HG03066 (cell line): Measurements from ENCODE around the gene E2F4.

Experiments used
- ATAC-seq: cut with Tn5 transposase; IDR thresholded peaks from one replicate; pipeline ENCODE4 v1.9.1; 2021; ENCODE audit warnings: low read depth; ENCODE audit not compliant: unreplicated experiment

The E2F4 gene

GRCh38 chr16:67190041-67190440 lies 1.9 kb upstream of the E2F4 start, which contains the start of gene EXOC3L1:
Gene EXOC3L1, minus strand, starts transcription at chr16:67190136. Its CDS starts 460 bp downstream, at chr16:67189676.
- ATAC-seq, result no peak

GRCh38 chr16:67190448-67191399 lies 1.2 kb upstream of the E2F4 start:
- no peak for ATAC-seq

- ATAC-seq, result no peak
These were observed 452 bp upstream of the E2F4 start for GRCh38 chr16:67191411-67191994.

- ATAC-seq, result no peak
These were observed 916 bp downstream of the E2F4 start for GRCh38 chr16:67192781-67193361.

GRCh38 chr16:67193536-67193935 lies 1.6 kb downstream of the E2F4 start:
- no peak for ATAC-seq

GRCh38 chr16:67194260-67194659 lies 2.3 kb downstream of the E2F4 start:
- no peak for ATAC-seq

- ATAC-seq, result no peak
These were observed 3.7 kb downstream of the E2F4 start for GRCh38 chr16:67195676-67196075.

- no peak for ATAC-seq
These were observed 4.9 kb downstream of the E2F4 start for GRCh38 chr16:67196881-67197280.

GRCh38 chr16:67197704-67198103 lies 5.7 kb downstream of the E2F4 start:
- no peak for ATAC-seq

- ATAC-seq, result no peak
These were observed 6.3 kb downstream of the E2F4 start for GRCh38 chr16:67198238-67198734.

GRCh38 chr16:67199011-67199807 lies 7.3 kb downstream of the E2F4 start, which contains the start of gene ELMO3:
Gene ELMO3, plus strand, starts transcription at chr16:67199131. Its CDS starts 196 bp downstream, at chr16:67199327.
- ATAC-seq, result no peak

- ATAC-seq, result no peak
These were observed 7.8 kb downstream of the E2F4 start for GRCh38 chr16:67199808-67200198.

- ATAC-seq, result no peak
These were observed 8.5 kb downstream of the E2F4 start for GRCh38 chr16:67200491-67200890.

GRCh38 chr16:67201411-67202345 lies 9.7 kb downstream of the E2F4 start:
- ATAC-seq, result no peak

GRCh38 chr16:67202426-67202825 lies 10.5 kb downstream of the E2F4 start:
- ATAC-seq, result no peak

GRCh38 chr16:67202956-67203493 lies 11.1 kb downstream of the E2F4 start:
- ATAC-seq, result no peak

- ATAC-seq, result no peak
These were observed 12.1 kb downstream of the E2F4 start for GRCh38 chr16:67204076-67204475.

GRCh38 chr16:67206129-67206837 lies 14.3 kb downstream of the E2F4 start:
- ATAC-seq, result no peak
